Aorta (tissue), 5 donors: ENCODE data around the gene OLFM3. TPM values are rescaled to one million over a fixed set of nuclear protein-coding genes. Genes with fewer than 3 reads are reported as not detected.

Experiments used
- ATAC-seq: fragments of 200-7000 bp; cut with Tn5 transposase; one replicate; pipeline ENCODE4 v1.9.1; 2022; ENCODE audit warnings: moderate library complexity; ENCODE audit not compliant: low FRiP score
- DNase-seq, 2 donors: peaks; one replicate each; pipeline ENCODE4 v3.0.0-alpha.2; 2020
- H3K27ac ChIP-seq, 2 donors: one replicate each; pipeline ENCODE4 v1.5.1; 2013; ENCODE audit warnings: low read length in 2 of 2, mild to moderate bottlenecking in 2 of 2, moderate library complexity in 2 of 2, control low read depth in 1 of 2, inconsistent platforms in 1 of 2, low read depth in 1 of 2
- H3K27me3 ChIP-seq, 2 donors: one replicate each; pipeline ENCODE4 v1.6.1; 2013; ENCODE audit warnings: control low read depth in 1 of 2, low read length in 1 of 2, mild to moderate bottlenecking in 1 of 2, moderate library complexity in 1 of 2; ENCODE audit not compliant: insufficient read depth in 2 of 2, control insufficient read depth in 1 of 2
- H3K36me3 ChIP-seq, 2 donors: one replicate each; pipeline ENCODE4 v1.6.1; 2013; ENCODE audit warnings: control low read depth in 1 of 2, low read length in 1 of 2, mild to moderate bottlenecking in 1 of 2; ENCODE audit not compliant: insufficient read depth in 2 of 2, control insufficient read depth in 1 of 2
- H3K4me1 ChIP-seq, 2 donors: one replicate each; pipeline ENCODE4 v1.6.1; 2013; ENCODE audit warnings: low read length in 2 of 2, control low read depth in 1 of 2, mild to moderate bottlenecking in 1 of 2, moderate library complexity in 1 of 2; ENCODE audit not compliant: insufficient read depth in 2 of 2, control insufficient read depth in 1 of 2
- H3K4me3 ChIP-seq, 2 donors: one replicate each; pipeline ENCODE4 v1.5.1; 2013; ENCODE audit warnings: low read length in 2 of 2, control low read depth in 1 of 2, mild to moderate bottlenecking in 1 of 2
- H3K9me3 ChIP-seq: one replicate; pipeline ENCODE4 v1.6.1; 2013; ENCODE audit warnings: mild to moderate bottlenecking, low read length; ENCODE audit not compliant: control insufficient read depth
- WGBS, 2 donors: extraction: QIAGEN DNeasy Blood & Tissue Kit; methylation state at CpG; one replicate each; pipeline ENCODE4 v1.1.7; 2013; 5-methylcytosine and 5-hydroxymethylcytosine counted together
- intact Hi-C, 2 donors: fragments of 100-400 bp; cut with DNase I; formaldehyde crosslinking; loops; one replicate each; pipeline versions ENCODE4 v1.14.2 to v1.15.0; 2022
- long read RNA-seq, 2 donors: library from polyadenylated mRNA; unstranded; transcript quantifications; one replicate each; pipeline ENCODE4 v2.0.0, GENCODE V29; 2020 to 2021
- polyA plus RNA-seq, 2 donors: library from polyadenylated mRNA; stranded (reverse); fragments of 200-250 nt; gene quantifications; one replicate each; pipeline ENCODE4 v1.2.3, GENCODE V29; 2013
- total RNA-seq, 2 donors: library from RNA; stranded (reverse); fragmentation: NEBNext Ultra II Directional; extraction: Animal tissue kit (Norgen Biotek cat#: 25700); gene quantifications; one replicate each; pipeline ENCODE4 v1.2.1, GENCODE V29; 2021
- donor health status: healthy with polysubstance abuse.
- donor health status: Bipolar disorder and iron deficiency.
- donor health status: DM: no; HTN: no; CAD: no.
- donor health status: DM: no; HTN: no; CAD: no.
- donor health status: DM: yes; HTN: yes; CAD: no.

OLFM3 gene
- not detected for total RNA-seq
- not detected for polyA plus RNA-seq
- long read RNA-seq, donor 1, result 0 reads
- long read RNA-seq, donor 2, result 0 reads

- intact Hi-C loops, result no loop called here
- Histone ChIP-seq H3K9me3 (peaks cover 2% of the 10 kb centered on the region), H3K4me3 (no peak within 1 kb of the TSS), H3K4me1 (no peaks in the 10 kb centered on the region), H3K27ac (no peak within 1 kb of the TSS), H3K27me3 (no peaks in the 10 kb centered on the region), H3K36me3 (no peaks in the 10 kb centered on the region)
- WGBS, 2 donors, result 3% methylated on average over 24 of the region's 24 CpGs
- no peak for DNase-seq
- no peak for ATAC-seq
Observed at GRCh38 chr1:101996825-101997465, at the start of gene OLFM3. Gene OLFM3, minus strand, starts transcription at chr1:101996926.

- no peaks in the 10 kb centered on the region for H3K27me3 ChIP-seq
- ATAC-seq (no peak), DNase-seq (no peak)
- no peak overlapping the region for H3K4me3 ChIP-seq
- intact Hi-C loops, result no loop called here
- no peaks in the 10 kb centered on the region for H3K36me3 ChIP-seq
- 80 to 83% methylated on average over 2 of the region's 2 CpGs for WGBS, 2 donors
- no peak overlapping the region for H3K27ac ChIP-seq
- H3K9me3 ChIP-seq, result peaks cover 1% of the 10 kb centered on the region
- H3K4me1 ChIP-seq, result no peaks in the 10 kb centered on the region
Observed at GRCh38 chr1:102045752-102046151, 49.0 kb upstream of the OLFM3 start.

- 67 to 68% methylated on average over 7 of the region's 7 CpGs for WGBS, 2 donors
- H3K27ac ChIP-seq, result no peak overlapping the region
Observed at GRCh38 chr1:102032534-102032933, 35.8 kb upstream of the OLFM3 start.

GRCh38 chr1:102019530-102019929, 22.8 kb upstream of the OLFM3 start:
- intact Hi-C loops, result no loop called here
- H3K4me3 ChIP-seq, result no peak overlapping the region
- no peak overlapping the region for H3K27ac ChIP-seq
- no peaks in the 10 kb centered on the region for H3K27me3 ChIP-seq
- ATAC-seq, result no peak
- H3K9me3 ChIP-seq, result no peaks in the 10 kb centered on the region
- no peaks in the 10 kb centered on the region for H3K4me1 ChIP-seq
- no peak for DNase-seq
- H3K36me3 ChIP-seq, result no peaks in the 10 kb centered on the region

More at GRCh38 chr1:102032534-102032933, 35.8 kb upstream of the OLFM3 start:
- no peaks in the 10 kb centered on the region for H3K4me1 ChIP-seq
- H3K9me3 ChIP-seq, result no peaks in the 10 kb centered on the region
- ATAC-seq (no peak), DNase-seq (no peak)
- H3K27me3 ChIP-seq, result no peaks in the 10 kb centered on the region
- intact Hi-C loops, result no loop called here
- H3K4me3 ChIP-seq, result no peak overlapping the region
- no peaks in the 10 kb centered on the region for H3K36me3 ChIP-seq

GRCh38 chr1:102015728-102016127, 19.0 kb upstream of the OLFM3 start:
- no peaks in the 10 kb centered on the region for H3K4me1 ChIP-seq
- H3K27ac ChIP-seq, result no peak overlapping the region
- intact Hi-C loops, result no loop called here
- H3K36me3 ChIP-seq, result no peaks in the 10 kb centered on the region
- no peaks in the 10 kb centered on the region for H3K9me3 ChIP-seq
- no peak for DNase-seq
- no peak for ATAC-seq
- no peak overlapping the region for H3K4me3 ChIP-seq
- WGBS, 2 donors, result 70 to 75% methylated on average over 3 of the region's 3 CpGs
- H3K27me3 ChIP-seq, result no peaks in the 10 kb centered on the region

- Histone ChIP-seq H3K27ac (no peak overlapping the region), H3K4me1 (no peaks in the 10 kb centered on the region), H3K4me3 (no peak overlapping the region), H3K36me3 (no peaks in the 10 kb centered on the region), H3K27me3 (no peaks in the 10 kb centered on the region), H3K9me3 (no peaks in the 10 kb centered on the region)
- WGBS, 2 donors, result 59 to 60% methylated on average over 2 of the region's 2 CpGs
- no peak for DNase-seq
- ATAC-seq, result no peak
- intact Hi-C loops, result no loop called here
Observed at GRCh38 chr1:102002057-102002456, 5.3 kb upstream of the OLFM3 start.

GRCh38 chr1:101995984-101996745, 561 bp downstream of the OLFM3 start:
- ATAC-seq, result no peak
- no peak overlapping the region for H3K27ac ChIP-seq
- no peak overlapping the region for H3K4me3 ChIP-seq
- H3K4me1 ChIP-seq, result no peaks in the 10 kb centered on the region
- no peaks in the 10 kb centered on the region for H3K27me3 ChIP-seq
- no peak for DNase-seq
- no peaks in the 10 kb centered on the region for H3K36me3 ChIP-seq
- peaks cover 2% of the 10 kb centered on the region for H3K9me3 ChIP-seq
- intact Hi-C loops, result no loop called here
- 6 to 7% methylated on average over 20 of the region's 20 CpGs for whole genome bisulfite sequencing, 2 donors

- DNase-seq (no peak), ATAC-seq (no peak)
- H3K27ac ChIP-seq, result no peak overlapping the region
- 45 to 48% methylated on average over 3 of the region's 3 CpGs for WGBS, 2 donors
- no peaks in the 10 kb centered on the region for H3K27me3 ChIP-seq
- intact Hi-C loops, result no loop called here
- H3K9me3 ChIP-seq, result peaks cover 2% of the 10 kb centered on the region
- H3K36me3 ChIP-seq, result no peaks in the 10 kb centered on the region
- H3K4me3 ChIP-seq, result no peak overlapping the region
- no peaks in the 10 kb centered on the region for H3K4me1 ChIP-seq
Observed at GRCh38 chr1:101993710-101994109, 3.0 kb downstream of the OLFM3 start.
